ENCODE measurements around the gene ARHGAP9.

DNA sequence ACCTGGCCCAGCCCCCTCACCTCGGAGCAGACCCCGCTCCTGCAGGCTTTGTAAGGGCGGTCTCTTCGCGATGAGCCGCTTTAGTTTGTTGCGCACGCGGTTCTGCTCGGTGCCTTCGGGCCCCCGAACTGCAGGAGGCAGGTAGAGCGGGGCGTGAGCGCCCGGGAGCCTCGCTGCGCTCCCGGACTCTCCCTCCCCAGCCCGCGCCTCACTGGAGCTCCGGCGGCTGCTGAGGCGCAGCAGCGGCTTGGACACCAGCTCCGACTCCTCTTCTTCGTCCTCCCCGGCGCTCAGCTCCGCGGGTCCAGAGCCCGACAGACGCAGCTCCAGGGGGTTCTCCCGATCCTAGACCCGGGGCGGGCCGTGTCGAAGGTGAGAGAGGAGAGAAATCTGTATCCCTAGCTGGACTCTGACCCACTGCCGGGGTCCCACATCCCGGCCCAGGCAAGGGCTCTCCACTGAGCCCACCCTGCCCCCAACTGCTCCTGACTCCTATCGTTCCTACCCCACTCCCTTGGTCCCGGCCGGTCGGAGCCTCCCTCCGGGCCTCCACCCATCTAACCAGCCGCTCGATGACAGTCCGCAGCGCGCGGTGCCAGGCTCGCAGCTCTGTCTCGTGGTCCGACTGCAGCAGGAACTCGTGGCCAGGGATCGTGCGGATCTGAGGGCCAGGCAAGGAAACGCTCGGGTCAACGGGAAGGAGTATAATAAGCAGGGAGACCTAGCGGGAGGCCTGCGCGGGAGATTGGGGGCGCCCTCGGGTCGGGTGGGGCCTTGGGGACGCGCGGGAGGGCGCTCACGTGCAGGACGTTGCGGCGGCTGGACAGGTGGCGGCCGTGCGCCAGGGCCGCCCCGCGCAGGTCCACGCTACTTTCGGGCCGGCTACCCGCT is 4.2 kb downstream of the ARHGAP9 start:
- TF ChIP-seq YY1 (IDR thresholded peaks at IDR 0.05; ENCODE audit: insufficient read depth, insufficient read length) (no peak), ZNF274 (IDR thresholded peaks at IDR 0.05; ENCODE audit: low read depth, low read length) (no peak)
